ENCODE measurements around the gene JADE1.

DNA sequence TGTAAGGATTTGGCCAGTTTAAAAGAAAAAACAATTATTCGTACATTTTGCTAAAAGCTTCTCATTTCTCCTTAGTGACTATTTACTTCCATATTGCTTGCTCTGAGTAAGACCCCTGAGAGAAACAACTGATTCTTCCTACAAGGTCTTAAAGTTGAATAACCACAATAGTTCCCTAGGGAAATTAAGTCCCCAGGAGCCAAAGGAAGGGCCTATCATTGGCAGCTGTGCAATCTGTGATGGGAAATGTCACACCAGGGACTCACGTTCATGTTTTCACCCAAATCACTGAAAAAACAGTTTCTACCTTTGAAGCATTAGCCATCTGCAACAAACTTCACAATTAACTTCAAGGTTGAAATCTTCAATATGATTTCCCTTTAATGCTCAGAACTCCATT, 66.7 kb downstream of the JADE1 start:
- TF ChIP-seq POLR2A (IDR thresholded peaks at IDR 0.05; ENCODE audit: low read depth, low read length) (no peak), TAF1 (IDR thresholded peaks at IDR 0.05; ENCODE audit: borderline replicate concordance, low read depth, low read length) (no peak)

All from GM12892 (cell line).